SK-MEL-5 (cell line): Measurements from ENCODE around the gene FAM20C. TPM values are rescaled to one million over a fixed set of nuclear protein-coding genes. Genes with fewer than 3 reads are reported as not detected.

Source experiments
- DNase-seq: peaks from one replicate; pipeline ENCODE4 v3.0.0-alpha.2; 2016; ENCODE audit warnings: low read depth, low spot score
- in situ Hi-C: cut with HindIII; loops from 2 replicates; pipeline ENCODE4 v1.10.0; 2016; ENCODE audit warnings: low sequenced_read_pairs, high pct_unique_total_duplicates, low pct_unique_long_range_greater_than_20kb
- total RNA-seq: library from RNA; depleted of rRNA; stranded (reverse); fragments of >200 nt; shearing (Covaris generic); gene quantifications from 2 replicates; pipeline ENCODE4 v1.2.3, GENCODE V29; 2014

FAM20C gene
- total RNA-seq, 1 experiment from 2014 or later: not detected

- no peak for DNase-seq
- in situ Hi-C loops: no loop called here
Observed at GRCh38 chr7:211715-212058, 19.3 kb downstream of the FAM20C start.

DNA sequence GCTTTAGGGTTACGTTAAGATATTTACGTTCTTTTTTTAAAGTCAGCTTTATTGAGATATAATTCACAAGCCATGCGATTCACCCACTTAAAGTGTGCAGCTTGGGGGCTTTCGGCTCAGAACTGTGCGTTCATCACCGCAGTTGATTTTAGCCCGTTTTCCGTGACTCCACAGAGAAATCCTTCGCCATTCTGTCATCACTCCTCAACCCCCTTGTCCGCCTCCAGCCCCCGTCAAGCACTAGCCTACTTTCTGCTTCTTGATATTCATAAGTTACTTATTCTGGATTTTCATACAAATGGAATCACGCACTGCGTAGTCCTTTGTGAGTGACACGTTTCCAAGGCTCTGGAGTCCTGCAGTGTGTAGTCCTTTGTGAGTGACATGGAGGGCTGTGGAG is 20.4 kb downstream of the FAM20C start:
- DNase-seq: no peak

DNA sequence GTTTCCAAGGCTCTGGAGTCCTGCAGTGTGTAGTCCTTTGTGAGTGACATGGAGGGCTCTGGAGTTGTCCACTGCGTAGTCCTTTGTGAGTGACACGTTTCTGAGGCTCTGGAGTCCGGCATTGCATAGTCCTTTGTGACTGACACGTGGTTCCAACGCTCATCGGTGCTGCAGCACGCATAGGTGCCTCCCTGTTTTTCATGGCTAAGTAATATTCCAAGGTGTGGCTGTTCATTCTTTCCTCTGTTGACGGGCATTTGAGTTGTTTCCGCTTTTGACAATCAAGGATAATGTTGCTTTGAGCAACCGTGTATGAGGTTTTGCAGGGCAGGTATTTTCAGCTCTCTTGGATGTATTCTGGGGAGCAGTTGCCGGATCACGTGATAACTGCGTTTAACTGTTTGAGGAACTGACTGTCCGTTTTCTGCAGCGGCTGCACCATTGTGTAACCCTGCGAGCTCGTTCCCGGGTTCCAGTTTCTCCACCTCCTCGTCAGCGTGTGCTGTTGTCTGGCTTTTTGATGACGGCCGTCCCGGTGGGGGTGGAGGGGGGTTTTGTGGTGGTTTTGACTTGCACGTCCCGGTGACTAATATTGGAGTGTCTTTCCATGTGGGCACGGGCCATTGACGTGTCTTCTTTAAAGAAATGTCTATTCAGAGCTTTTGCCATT is 21.1 kb downstream of the FAM20C start:
- DNase-seq: no peak
- in situ Hi-C loops: no loop called here

More for the DNA sequence above, 20.4 kb downstream of the FAM20C start:
- in situ Hi-C loops: no loop called here

GRCh38 chr7:214410-215212 is 22.2 kb downstream of the FAM20C start:
- in situ Hi-C loops: no loop called here

DNA sequence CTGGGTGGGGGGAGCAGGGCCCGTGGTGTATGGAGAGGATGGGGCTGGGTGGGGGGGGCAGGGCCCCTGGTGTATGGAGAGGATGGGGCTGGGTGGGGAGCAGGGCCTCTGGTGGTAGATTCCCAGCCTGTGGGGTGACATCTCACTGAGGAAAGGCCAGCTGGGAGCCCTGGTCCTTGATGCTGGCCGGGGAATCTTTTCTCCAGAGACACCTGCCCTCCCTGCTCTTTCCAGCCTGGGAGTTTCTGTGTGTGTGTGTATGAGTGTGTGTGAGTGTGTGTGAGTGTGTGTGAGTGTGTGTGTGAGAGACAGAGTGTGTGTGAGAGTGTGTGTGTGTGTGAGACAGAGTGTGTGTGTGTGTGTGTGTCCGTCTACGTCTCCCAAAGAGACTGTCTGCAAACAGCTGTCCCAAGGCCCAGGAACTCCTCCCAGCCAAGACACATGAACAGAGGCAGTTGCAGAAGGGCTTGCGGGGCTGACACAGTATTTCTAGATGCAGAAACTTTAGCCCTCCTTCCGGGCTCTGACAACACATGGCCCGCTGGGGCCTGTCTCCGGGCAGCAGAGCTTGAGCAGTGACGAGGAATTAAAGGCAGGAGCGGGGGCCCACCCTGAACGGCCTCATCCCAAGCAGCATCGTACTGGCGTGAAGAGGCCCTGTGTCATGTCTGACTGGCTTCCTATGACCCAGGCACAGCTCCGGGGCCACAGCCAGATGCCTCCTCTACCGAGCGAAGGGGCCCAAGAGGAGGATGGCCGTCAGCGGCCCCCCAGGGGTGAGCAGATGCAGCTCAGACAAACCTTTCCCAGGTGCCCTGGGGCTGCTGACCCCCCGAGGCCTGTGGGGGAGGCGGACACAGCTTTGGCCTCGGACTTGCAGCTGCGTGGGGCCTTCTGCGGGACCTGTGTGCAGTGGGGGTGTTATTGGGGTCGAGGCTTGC is 24.3 kb downstream of the FAM20C start:
- no peak for DNase-seq
- in situ Hi-C loops: no loop called here

More at GRCh38 chr7:214410-215212, 22.2 kb downstream of the FAM20C start:
- no peak for DNase-seq

GRCh38 chr7:217781-218180 is 25.4 kb downstream of the FAM20C start:
- in situ Hi-C loops: no loop called here
- no peak for DNase-seq

GRCh38 chr7:218316-218715 is 25.9 kb downstream of the FAM20C start:
- in situ Hi-C loops: no loop called here
- no peak for DNase-seq

- no peak for DNase-seq
- in situ Hi-C loops: no loop called here
Observed at GRCh38 chr7:218896-219580, 26.7 kb downstream of the FAM20C start.

- DNase-seq: peak; percentile 20
- in situ Hi-C loops: no loop called here
Observed at GRCh38 chr7:219581-220150, 27.3 kb downstream of the FAM20C start.

GRCh38 chr7:220151-220841 is 27.9 kb downstream of the FAM20C start:
- in situ Hi-C loops: no loop called here

GRCh38 chr7:221978-222715 is 29.8 kb downstream of the FAM20C start:
- in situ Hi-C loops: no loop called here
- DNase-seq: no peak

More at GRCh38 chr7:220151-220841, 27.9 kb downstream of the FAM20C start:
- peak; percentile 44 for DNase-seq

DNA sequence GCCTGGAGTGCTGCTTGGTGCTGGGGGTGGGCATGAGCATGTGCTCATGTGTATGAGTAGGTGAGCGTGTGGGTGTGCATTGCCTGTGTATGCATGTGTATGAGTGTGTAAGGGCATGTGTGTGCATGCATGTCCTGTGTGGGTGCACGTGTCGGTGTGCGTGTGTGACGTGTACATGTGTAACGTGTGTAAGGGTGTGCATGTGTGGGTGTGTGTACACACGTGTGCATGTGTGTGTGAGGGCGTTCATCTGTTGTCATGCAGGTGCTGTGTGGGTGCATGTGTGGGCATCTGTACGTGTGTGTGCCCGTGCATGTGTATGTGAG is 30.3 kb downstream of the FAM20C start:
- in situ Hi-C loops: no loop called here
- DNase-seq: no peak

DNA sequence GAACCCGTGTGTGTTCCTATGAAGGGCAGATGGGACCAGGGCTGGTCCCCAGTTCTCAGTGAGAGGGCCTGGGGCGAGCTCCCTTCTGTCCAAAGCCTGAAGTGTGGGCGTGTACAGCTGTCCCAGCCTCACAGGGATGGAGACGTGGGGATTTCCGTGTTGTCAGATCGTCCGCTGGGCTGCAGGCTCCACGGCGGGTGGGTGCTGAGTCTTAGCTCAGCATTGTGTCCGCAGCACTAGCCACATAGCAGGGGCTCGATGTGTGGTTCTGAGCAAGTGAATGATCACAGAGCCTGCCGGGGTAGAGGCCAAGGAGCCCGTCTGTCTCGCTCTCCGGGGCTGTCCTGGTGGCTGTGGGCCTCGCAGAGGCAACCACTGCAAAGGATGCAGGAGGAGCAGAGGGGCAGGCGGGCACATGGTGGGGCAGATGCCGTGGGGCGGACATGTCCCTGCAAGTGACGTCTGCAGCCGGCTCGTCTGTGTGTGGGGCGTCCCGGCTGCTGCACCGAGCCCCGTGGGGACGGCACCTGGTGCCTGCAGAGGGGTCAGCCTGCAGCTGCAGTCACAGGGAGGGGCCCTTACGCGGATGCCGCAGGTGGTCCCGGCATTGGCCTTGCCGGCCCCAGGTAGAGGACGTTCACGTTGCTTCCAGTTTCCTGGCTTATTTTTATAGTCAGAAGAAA is 30.9 kb downstream of the FAM20C start:
- in situ Hi-C loops: no loop called here
- DNase-seq: no peak

GRCh38 chr7:223861-224260 is 31.5 kb downstream of the FAM20C start:
- in situ Hi-C loops: no loop called here
- no peak for DNase-seq

- DNase-seq: no peak
- in situ Hi-C loops: no loop called here
Observed at GRCh38 chr7:226281-226895, 34.0 kb downstream of the FAM20C start.
